Activated CD4-positive, alpha-beta T cell treated with anti-CD3 and anti-CD28 coated beads, Interleukin-2, amount 50 U/mL, for 1 hour (primary cell): Measurements from ENCODE around the gene SDF2L1.
"Not testable (repeated sequence)": the region's sequence is repeated elsewhere in the genome, so short reads cannot be mapped to it uniquely, and the experiment has no call there.

Experiments used
- DNase-seq: peaks from one replicate; pipeline ENCODE4 v3.0.0-alpha.2; 2020

SDF2L1 gene

DNA sequence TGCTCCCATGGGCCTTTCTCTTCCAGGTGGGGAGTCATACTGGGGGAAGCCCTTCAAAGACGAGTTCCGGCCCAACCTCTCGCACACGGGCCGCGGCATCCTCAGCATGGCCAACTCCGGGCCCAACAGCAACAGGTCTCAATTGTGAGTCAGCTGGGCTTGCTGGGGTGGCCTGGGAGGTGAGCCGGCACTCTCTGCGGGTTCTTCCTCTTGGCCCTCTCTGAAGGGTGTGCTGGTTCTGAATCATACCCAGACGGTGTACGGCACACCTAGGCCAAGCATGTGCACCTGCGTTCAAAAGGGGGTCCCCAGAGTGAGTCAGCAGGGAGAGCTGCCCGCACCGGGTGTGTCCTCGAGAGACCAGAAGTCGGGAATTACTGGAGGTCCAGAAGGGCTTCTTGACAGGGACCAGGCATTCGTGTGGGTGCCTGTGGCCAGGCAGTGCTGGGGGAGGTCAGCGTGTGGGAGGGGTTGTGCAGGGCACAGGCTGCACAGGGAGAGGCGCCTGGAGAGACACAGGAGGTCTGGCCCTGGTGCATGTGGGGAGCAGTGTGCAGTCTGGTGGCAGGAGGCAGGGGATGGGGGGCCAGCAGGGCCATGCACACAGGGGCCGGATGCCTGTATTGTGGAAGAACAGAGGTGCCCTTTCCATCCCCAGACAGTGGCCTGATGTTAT is 46.7 kb downstream of the SDF2L1 start:
- no peak for DNase-seq

DNA sequence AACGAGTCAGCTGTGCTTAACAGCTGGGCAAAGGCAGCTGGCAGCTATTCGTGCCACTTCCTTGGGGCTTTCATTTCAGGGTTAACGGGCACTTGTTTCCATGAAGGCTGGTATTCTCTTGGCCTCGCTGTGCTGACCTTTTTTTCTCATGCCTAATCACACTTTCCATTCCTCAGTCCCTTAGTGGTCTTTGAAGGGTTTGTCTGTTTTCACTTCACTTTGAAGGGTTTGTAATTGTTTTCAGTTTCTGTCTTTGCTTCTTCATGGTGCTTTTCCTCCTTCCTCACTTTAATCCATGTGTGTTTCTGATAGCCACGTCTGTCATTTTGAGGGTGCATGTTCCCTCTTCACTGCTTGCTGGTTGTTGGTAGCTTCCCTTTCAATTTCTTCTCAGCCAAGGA is 48.3 kb downstream of the SDF2L1 start:
- no peak for DNase-seq

DNA sequence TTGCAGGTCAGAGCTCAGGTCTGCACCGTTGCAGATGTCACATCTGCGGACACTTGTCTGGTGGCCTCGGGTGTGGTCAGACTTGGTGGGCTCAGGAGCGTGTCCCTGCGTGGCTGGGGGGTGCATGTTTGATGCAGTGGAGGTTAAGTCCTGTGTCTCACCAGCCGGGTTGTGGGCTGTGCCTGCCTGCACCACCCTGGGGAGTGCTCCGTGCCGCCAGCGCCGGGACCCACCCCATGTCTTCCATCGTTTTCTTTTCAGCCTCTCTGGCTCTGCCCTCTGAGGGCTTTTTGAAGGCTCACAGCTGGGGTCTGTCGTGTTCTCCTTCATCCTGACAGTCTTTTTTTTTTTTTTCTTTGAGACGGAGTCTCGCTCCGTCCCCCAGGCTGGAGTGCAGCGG is 49.7 kb downstream of the SDF2L1 start:
- DNase-seq = no peak

DNA sequence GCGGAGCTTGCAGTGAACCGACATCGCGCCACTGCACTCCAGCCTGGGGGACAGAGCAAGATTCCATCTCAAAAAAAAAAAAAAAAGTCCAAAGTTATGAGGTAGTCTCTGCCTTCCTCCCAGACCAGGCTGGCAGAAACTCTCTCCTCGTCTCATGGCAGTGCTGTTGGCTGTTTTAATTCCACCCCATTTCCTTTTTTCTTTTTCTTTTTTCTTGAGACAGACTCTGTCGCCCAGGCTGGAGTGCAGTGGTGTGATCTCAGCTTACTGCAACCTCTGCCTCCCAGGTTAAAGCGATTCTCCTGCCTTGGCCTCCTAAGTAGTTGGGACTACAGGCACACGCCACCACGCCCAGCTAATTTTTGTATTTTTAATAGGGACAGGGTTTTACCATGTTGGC is 50.8 kb downstream of the SDF2L1 start:
- not testable (repeated sequence) for DNase-seq

DNA sequence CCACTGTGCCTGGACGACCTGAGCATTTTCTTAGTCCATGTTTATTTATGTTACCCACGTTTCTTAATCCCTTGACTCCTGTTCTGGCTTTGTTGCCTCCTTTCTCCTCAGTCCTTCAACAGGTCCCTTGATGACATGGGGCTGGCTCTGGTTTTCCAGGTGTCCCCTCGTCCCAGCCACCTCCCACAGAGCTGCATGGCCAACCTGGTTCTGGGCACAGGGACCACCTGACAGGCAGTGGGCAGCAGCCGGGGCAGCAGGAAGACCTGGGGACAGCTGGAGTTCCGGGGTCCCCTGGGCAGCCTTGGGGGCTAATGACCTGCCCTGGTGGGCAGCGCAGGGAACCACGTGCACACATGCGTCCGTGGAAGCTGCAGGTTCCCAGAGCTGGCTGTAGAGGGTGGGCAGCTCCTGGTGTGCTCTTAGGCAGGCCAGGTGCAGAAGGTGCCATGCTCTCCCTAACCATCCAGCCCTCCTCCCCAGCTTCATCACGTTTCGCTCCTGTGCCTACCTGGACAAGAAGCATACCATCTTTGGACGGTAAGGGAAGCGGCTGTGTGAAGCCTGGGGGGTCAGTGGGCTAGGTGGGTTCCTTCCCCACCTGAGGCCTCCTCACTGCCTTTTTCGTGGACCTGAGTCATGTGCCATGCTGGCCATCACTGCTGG is 51.4 kb downstream of the SDF2L1 start:
- no peak for DNase-seq
